IPS-15b (cell line): ENCODE measurements around the gene WDR59.
"Not testable (repeated sequence)": the region's sequence is repeated elsewhere in the genome, so short reads cannot be mapped to it uniquely, and the experiment has no call there.

ENCODE experiments used
- H3K27me3 ChIP-seq: one replicate; pipeline ENCODE4 v1.6.1; 2013; ENCODE audit warnings: low read length; ENCODE audit not compliant: control insufficient read depth, insufficient read depth
- H3K36me3 ChIP-seq: one replicate; pipeline ENCODE4 v1.6.1; 2013; ENCODE audit warnings: low read length; ENCODE audit not compliant: control insufficient read depth, insufficient read depth
- H3K4me1 ChIP-seq: one replicate; pipeline ENCODE4 v1.6.1; 2013; ENCODE audit warnings: mild to moderate bottlenecking, low read length; ENCODE audit not compliant: control insufficient read depth, insufficient read depth
- H3K4me3 ChIP-seq: one replicate; pipeline ENCODE4 v1.5.1; 2013; ENCODE audit warnings: low read depth, low read length
- H3K9ac ChIP-seq: one replicate; pipeline ENCODE4 v1.6.1; 2013; ENCODE audit warnings: low read depth, mild to moderate bottlenecking, low read length
- H3K9me3 ChIP-seq: one replicate; pipeline ENCODE4 v1.6.1; 2013; ENCODE audit warnings: mild to moderate bottlenecking, low read length; ENCODE audit not compliant: control insufficient read depth, insufficient read depth

Gene WDR59

GRCh38 chr16:75022567-75022966 lies 37.6 kb upstream of the WDR59 start:
- no peaks in the 10 kb centered on the region for H3K27me3 ChIP-seq
- H3K9me3 ChIP-seq: no peaks in the 10 kb centered on the region
- H3K4me1 ChIP-seq: peaks cover 5% of the 10 kb centered on the region
- peaks cover 4% of the 10 kb centered on the region for H3K36me3 ChIP-seq
- H3K4me3 ChIP-seq: no peak overlapping the region
- H3K9ac ChIP-seq: no peak overlapping the region

GRCh38 chr16:75021410-75021809 lies 36.5 kb upstream of the WDR59 start:
- H3K4me1 ChIP-seq: peaks cover 4% of the 10 kb centered on the region
- no peaks in the 10 kb centered on the region for H3K9me3 ChIP-seq
- no peak overlapping the region for H3K4me3 ChIP-seq
- H3K36me3 ChIP-seq: peaks cover 4% of the 10 kb centered on the region
- no peak overlapping the region for H3K9ac ChIP-seq
- no peaks in the 10 kb centered on the region for H3K27me3 ChIP-seq

- H3K4me3 ChIP-seq: no peak overlapping the region
- no peak overlapping the region for H3K9ac ChIP-seq
- peaks cover 4% of the 10 kb centered on the region for H3K36me3 ChIP-seq
- H3K27me3 ChIP-seq: no peaks in the 10 kb centered on the region
- H3K9me3 ChIP-seq: no peaks in the 10 kb centered on the region
- peaks cover 2% of the 10 kb centered on the region for H3K4me1 ChIP-seq
These were observed 34.7 kb upstream of the WDR59 start for GRCh38 chr16:75019586-75019985.

GRCh38 chr16:75019007-75019406 lies 34.1 kb upstream of the WDR59 start:
- Histone ChIP-seq H3K9ac (no peak overlapping the region), H3K27me3 (no peaks in the 10 kb centered on the region), H3K4me3 (no peak overlapping the region), H3K9me3 (no peaks in the 10 kb centered on the region), H3K4me1 (no peaks in the 10 kb centered on the region), H3K36me3 (peaks cover 4% of the 10 kb centered on the region)

- Histone ChIP-seq H3K9ac (no peak overlapping the region), H3K9me3 (no peaks in the 10 kb centered on the region), H3K4me3 (no peak overlapping the region), H3K4me1 (no peaks in the 10 kb centered on the region), H3K36me3 (peaks cover 4% of the 10 kb centered on the region), H3K27me3 (no peaks in the 10 kb centered on the region)
These were observed 33.0 kb upstream of the WDR59 start for GRCh38 chr16:75017670-75018525.

- not testable (repeated sequence) for H3K4me1 ChIP-seq, H3K9ac ChIP-seq, H3K27me3 ChIP-seq, H3K36me3 ChIP-seq, H3K9me3 ChIP-seq, H3K4me3 ChIP-seq
These were observed 31.6 kb upstream of the WDR59 start for GRCh38 chr16:75016451-75017081.

GRCh38 chr16:75014318-75014717 lies 29.4 kb upstream of the WDR59 start:
- H3K4me3 ChIP-seq: no peak overlapping the region
- H3K9me3 ChIP-seq: no peaks in the 10 kb centered on the region
- H3K27me3 ChIP-seq: no peaks in the 10 kb centered on the region
- H3K9ac ChIP-seq: no peak overlapping the region
- peaks cover 3% of the 10 kb centered on the region for H3K4me1 ChIP-seq
- no peaks in the 10 kb centered on the region for H3K36me3 ChIP-seq

GRCh38 chr16:75013123-75013522 lies 28.2 kb upstream of the WDR59 start:
- not testable (repeated sequence) for H3K4me3 ChIP-seq, H3K36me3 ChIP-seq, H3K9ac ChIP-seq, H3K27me3 ChIP-seq, H3K4me1 ChIP-seq, H3K9me3 ChIP-seq

GRCh38 chr16:75012380-75013081 lies 27.6 kb upstream of the WDR59 start:
- H3K4me1 ChIP-seq: peaks cover 3% of the 10 kb centered on the region
- H3K9ac ChIP-seq: no peak overlapping the region
- no peak overlapping the region for H3K4me3 ChIP-seq
- no peaks in the 10 kb centered on the region for H3K36me3 ChIP-seq
- no peaks in the 10 kb centered on the region for H3K9me3 ChIP-seq
- no peaks in the 10 kb centered on the region for H3K27me3 ChIP-seq

GRCh38 chr16:75011634-75012307 lies 26.8 kb upstream of the WDR59 start:
- H3K4me1 ChIP-seq: peaks cover 3% of the 10 kb centered on the region
- no peak overlapping the region for H3K9ac ChIP-seq
- no peaks in the 10 kb centered on the region for H3K27me3 ChIP-seq
- H3K36me3 ChIP-seq: no peaks in the 10 kb centered on the region
- H3K9me3 ChIP-seq: no peaks in the 10 kb centered on the region
- H3K4me3 ChIP-seq: no peak overlapping the region

- H3K4me3 ChIP-seq: no peak overlapping the region
- no peak overlapping the region for H3K9ac ChIP-seq
- peaks cover 3% of the 10 kb centered on the region for H3K4me1 ChIP-seq
- no peaks in the 10 kb centered on the region for H3K27me3 ChIP-seq
- no peaks in the 10 kb centered on the region for H3K36me3 ChIP-seq
- no peaks in the 10 kb centered on the region for H3K9me3 ChIP-seq
These were observed 25.5 kb upstream of the WDR59 start for GRCh38 chr16:75010427-75010826.
